ENCODE data around the gene TSPAN32. TPM values are rescaled to one million over a fixed set of nuclear protein-coding genes. Genes with fewer than 3 reads are reported as not detected.
A peak's percentile ranks its signal among the peaks of the same experiment; 100 is the strongest.
"Not testable (repeated sequence)": the region's sequence is repeated elsewhere in the genome, so short reads cannot be mapped to it uniquely, and the experiment has no call there.

TSPAN32 gene
- total RNA-seq, 2 donors from 2014 or later, result 8.6 to 10.2 TPM

- Mint-ChIP-seq H3K4me3 (no peak overlapping the region), H3K36me3 (ENCODE audit: insufficient read depth in 2 of 2) (peaks cover 4 to 5% of the 10 kb centered on the region in 2 donors), H3K4me1 (ENCODE audit: low read depth) (no peaks in the 10 kb centered on the region), H3K27ac (no peak overlapping the region), H3K9me3 (peaks cover 6 to 8% of the 10 kb centered on the region in 2 donors), H3K27me3 (ENCODE audit: low read depth) (peaks cover 10% of the 10 kb centered on the region)
- no peak for DNase-seq
- ATAC-seq (replicated peaks in 1 of 2), result no peak
Measured at GRCh38 chr11:2280208-2280607, 21.6 kb upstream of the TSPAN32 start.

DNA sequence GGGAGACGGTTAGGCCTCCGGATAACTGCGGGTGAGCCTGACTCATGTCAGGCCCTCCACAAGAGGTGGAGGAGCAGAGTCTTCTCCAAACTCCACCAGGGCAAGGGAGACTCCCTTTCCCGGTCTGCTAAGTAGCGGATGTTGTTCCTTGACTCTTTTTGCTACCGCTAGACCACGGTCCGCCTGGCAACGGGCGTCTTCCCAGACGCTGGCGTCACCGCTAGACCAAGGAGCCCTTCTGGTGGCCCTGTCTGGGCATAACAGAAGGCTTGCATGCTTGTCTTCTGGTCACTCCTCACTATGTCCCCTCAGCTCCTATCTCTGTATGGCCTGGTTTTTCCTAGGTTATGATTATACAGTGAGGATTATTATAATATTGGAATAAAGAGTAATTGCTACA lies 15.5 kb upstream of the TSPAN32 start:
- H3K4me3 Mint-ChIP-seq; ATAC-seq (replicated peaks in 1 of 2); H3K9me3 Mint-ChIP-seq; H3K27me3 Mint-ChIP-seq (ENCODE audit: low read depth); H3K27ac Mint-ChIP-seq; H3K36me3 Mint-ChIP-seq (ENCODE audit: insufficient read depth in 2 of 2); DNase-seq: not testable (repeated sequence)
- H3K4me1 Mint-ChIP-seq (ENCODE audit: low read depth), result peaks cover 10% of the 10 kb centered on the region

DNA sequence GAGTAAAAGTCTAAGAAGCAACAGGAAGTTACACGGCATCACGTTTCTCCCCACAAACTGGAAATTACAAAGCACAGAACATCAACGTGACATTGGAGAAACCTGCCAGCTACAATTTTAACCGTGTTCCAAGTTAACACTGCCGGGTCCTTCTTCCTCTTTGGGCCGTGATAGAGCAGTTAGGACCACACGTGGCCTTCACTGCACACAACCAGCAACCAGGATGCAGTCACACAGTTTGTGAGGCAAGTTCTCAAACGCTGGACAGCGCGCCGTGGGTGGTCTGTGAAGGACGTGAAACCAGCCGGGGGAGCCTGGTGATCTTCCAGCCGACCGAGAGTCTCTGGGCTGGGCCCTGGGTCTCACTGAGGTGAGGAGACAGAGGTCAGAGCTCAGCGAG lies 14.7 kb upstream of the TSPAN32 start:
- H3K4me1 Mint-ChIP-seq (ENCODE audit: low read depth), result peaks cover 10% of the 10 kb centered on the region

DNA sequence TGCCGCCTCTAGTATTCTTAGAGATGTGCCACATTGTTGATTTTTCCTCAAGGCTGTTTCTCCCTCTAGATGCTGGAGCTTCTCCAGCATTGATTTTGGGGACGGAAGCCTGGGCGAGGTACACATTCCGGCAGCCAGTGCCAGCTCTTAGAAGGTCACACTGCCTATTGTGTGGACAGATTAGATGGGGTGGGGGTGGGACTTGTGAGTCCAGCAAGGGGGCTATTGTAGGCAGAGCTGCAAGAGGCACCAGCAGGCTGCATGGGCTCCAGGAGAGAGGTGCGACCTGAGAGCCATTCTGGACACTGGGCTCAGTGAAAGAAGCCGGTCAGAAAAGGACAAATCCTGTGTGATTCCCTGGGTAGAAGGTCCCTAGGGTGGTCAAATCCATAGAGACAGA lies 12.5 kb upstream of the TSPAN32 start:
- ATAC-seq (replicated peaks in 1 of 2) (no peak), DNase-seq (no peak)
- Mint-ChIP-seq H3K4me3 (no peak overlapping the region), H3K27ac (no peak overlapping the region), H3K36me3 (ENCODE audit: insufficient read depth in 2 of 2) (no peaks in the 10 kb centered on the region), H3K4me1 (ENCODE audit: low read depth) (peaks cover 15% of the 10 kb centered on the region), H3K9me3 (no peaks in the 10 kb centered on the region), H3K27me3 (ENCODE audit: low read depth) (no peaks in the 10 kb centered on the region)

More for the DNA sequence above, 14.7 kb upstream of the TSPAN32 start:
- ATAC-seq (replicated peaks in 1 of 2) (peak in 1 of 2 donors; percentile 41), DNase-seq (no peak)
- Mint-ChIP-seq H3K4me3 (peak overlapping the region in 1 of 2 donors; percentile 43), H3K27ac (peak overlapping the region; percentile 35), H3K36me3 (ENCODE audit: insufficient read depth in 2 of 2) (no peaks in the 10 kb centered on the region), H3K27me3 (ENCODE audit: low read depth) (no peaks in the 10 kb centered on the region), H3K9me3 (peaks cover 1 to 2% of the 10 kb centered on the region in 2 donors)

- Mint-ChIP-seq H3K27me3 (ENCODE audit: low read depth) (no peaks in the 10 kb centered on the region), H3K27ac (no peak overlapping the region), H3K9me3 (no peaks in the 10 kb centered on the region), H3K4me3 (no peak overlapping the region), H3K36me3 (ENCODE audit: insufficient read depth in 2 of 2) (no peaks in the 10 kb centered on the region), H3K4me1 (ENCODE audit: low read depth) (peaks cover 20% of the 10 kb centered on the region)
- ATAC-seq (replicated peaks in 1 of 2) (no peak), DNase-seq (no peak)
Measured at GRCh38 chr11:2289859-2290258, 12.0 kb upstream of the TSPAN32 start.

DNA sequence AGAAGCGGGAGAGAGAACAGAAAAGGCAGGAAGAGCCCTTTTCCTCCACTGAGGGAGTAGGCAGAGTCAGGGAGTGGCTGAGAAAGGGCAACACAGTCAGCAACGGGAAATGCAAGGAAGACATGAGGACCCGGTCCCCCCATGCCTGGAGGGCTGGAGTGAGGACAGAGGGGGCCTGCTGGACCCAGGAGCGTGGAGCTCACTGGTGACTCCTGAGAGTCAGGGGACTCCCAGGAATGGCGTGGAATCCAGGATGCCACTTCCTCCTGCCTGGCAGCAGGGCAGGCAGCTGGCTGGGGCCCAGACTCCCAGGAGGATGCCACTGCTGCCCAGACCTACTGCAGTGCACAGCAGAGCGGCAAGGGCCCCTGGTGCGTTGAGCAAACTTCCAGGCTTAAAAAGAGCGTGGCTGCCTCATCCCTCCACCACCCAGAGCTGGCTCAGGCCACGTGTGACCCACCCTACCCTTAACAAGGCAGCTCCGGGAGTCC lies 11.4 kb upstream of the TSPAN32 start:
- Mint-ChIP-seq H3K27ac (no peak overlapping the region), H3K4me3 (no peak overlapping the region), H3K27me3 (ENCODE audit: low read depth) (no peaks in the 10 kb centered on the region), H3K4me1 (ENCODE audit: low read depth) (peaks cover 25% of the 10 kb centered on the region), H3K9me3 (no peaks in the 10 kb centered on the region), H3K36me3 (ENCODE audit: insufficient read depth in 2 of 2) (no peaks in the 10 kb centered on the region)
- DNase-seq, result no peak
- ATAC-seq (replicated peaks in 1 of 2), result no peak

GRCh38 chr11:2293531-2293971 lies 8.3 kb upstream of the TSPAN32 start:
- no peaks in the 10 kb centered on the region for H3K36me3 Mint-ChIP-seq (ENCODE audit: insufficient read depth in 2 of 2)
- H3K27me3 Mint-ChIP-seq (ENCODE audit: low read depth), result no peaks in the 10 kb centered on the region
- H3K9me3 Mint-ChIP-seq, result no peaks in the 10 kb centered on the region
- H3K27ac Mint-ChIP-seq, result no peak overlapping the region
- ATAC-seq (replicated peaks in 1 of 2) (no peak), DNase-seq (no peak)
- H3K4me1 Mint-ChIP-seq (ENCODE audit: low read depth), result peaks cover 15% of the 10 kb centered on the region
- H3K4me3 Mint-ChIP-seq, result no peak overlapping the region

GRCh38 chr11:2293984-2294925 lies 7.6 kb upstream of the TSPAN32 start:
- peaks cover 16% of the 10 kb centered on the region for H3K4me1 Mint-ChIP-seq (ENCODE audit: low read depth)
- H3K36me3 Mint-ChIP-seq (ENCODE audit: insufficient read depth in 2 of 2), result no peaks in the 10 kb centered on the region
- no peaks in the 10 kb centered on the region for H3K9me3 Mint-ChIP-seq
- no peak overlapping the region for H3K27ac Mint-ChIP-seq
- DNase-seq, result no peak
- no peaks in the 10 kb centered on the region for H3K27me3 Mint-ChIP-seq (ENCODE audit: low read depth)
- ATAC-seq (replicated peaks in 1 of 2), result no peak
- no peak overlapping the region for H3K4me3 Mint-ChIP-seq

GRCh38 chr11:2294926-2295290 lies 6.9 kb upstream of the TSPAN32 start:
- Mint-ChIP-seq H3K27ac (no peak overlapping the region), H3K9me3 (no peaks in the 10 kb centered on the region), H3K4me1 (ENCODE audit: low read depth) (peaks cover 22% of the 10 kb centered on the region), H3K36me3 (ENCODE audit: insufficient read depth in 2 of 2) (no peaks in the 10 kb centered on the region), H3K27me3 (ENCODE audit: low read depth) (no peaks in the 10 kb centered on the region), H3K4me3 (no peak overlapping the region)
- no peak for ATAC-seq (replicated peaks in 1 of 2)
- no peak for DNase-seq

GRCh38 chr11:2295971-2296912 lies 5.6 kb upstream of the TSPAN32 start:
- no peak overlapping the region for H3K27ac Mint-ChIP-seq
- no peak overlapping the region for H3K4me3 Mint-ChIP-seq
- H3K4me1 Mint-ChIP-seq (ENCODE audit: low read depth), result peaks cover 27% of the 10 kb centered on the region
- DNase-seq, result no peak
- ATAC-seq (replicated peaks in 1 of 2), result no peak
- no peaks in the 10 kb centered on the region for H3K36me3 Mint-ChIP-seq (ENCODE audit: insufficient read depth in 2 of 2)
- H3K9me3 Mint-ChIP-seq, result no peaks in the 10 kb centered on the region
- H3K27me3 Mint-ChIP-seq (ENCODE audit: low read depth), result no peaks in the 10 kb centered on the region

DNA sequence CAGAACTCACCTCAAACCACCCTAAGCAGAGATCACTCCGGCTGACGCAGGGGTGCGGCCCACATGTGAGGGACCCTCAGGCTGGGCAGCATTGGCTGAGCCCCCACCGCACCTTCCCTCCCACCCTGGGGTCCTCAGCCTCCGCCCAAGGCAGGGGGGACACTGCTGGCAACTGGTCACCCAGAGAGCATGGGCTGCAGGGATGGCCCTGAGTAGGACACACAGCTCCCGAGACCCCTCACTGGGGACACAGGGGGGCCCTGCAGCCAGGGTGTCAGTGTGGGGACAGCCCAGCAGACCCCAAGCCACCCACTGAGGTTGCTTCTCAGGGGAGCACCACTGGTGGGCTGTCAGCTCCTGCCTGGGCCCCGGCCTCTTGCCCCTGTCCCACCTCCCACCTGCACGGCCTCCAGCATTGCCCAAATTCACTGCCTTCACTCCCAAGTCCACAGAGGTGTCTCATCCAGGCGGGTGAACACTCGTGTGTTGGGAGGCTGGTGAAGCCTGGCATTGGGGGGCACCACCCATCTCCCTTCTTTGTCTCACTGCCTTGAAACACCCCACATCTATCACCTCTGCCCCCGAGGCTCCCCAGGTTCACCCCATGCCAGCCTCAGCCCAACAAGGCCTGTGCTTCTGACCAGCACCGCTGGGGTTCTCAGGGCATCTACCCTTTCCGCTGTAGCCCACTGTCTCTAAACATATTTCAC lies 4.7 kb upstream of the TSPAN32 start:
- no peak for DNase-seq
- no peak for ATAC-seq (replicated peaks in 1 of 2)
- Mint-ChIP-seq H3K4me1 (ENCODE audit: low read depth) (peaks cover 27% of the 10 kb centered on the region), H3K36me3 (ENCODE audit: insufficient read depth in 2 of 2) (peaks cover 0 to 2% of the 10 kb centered on the region in 2 donors), H3K4me3 (no peak overlapping the region), H3K9me3 (no peaks in the 10 kb centered on the region), H3K27me3 (ENCODE audit: low read depth) (no peaks in the 10 kb centered on the region), H3K27ac (no peak overlapping the region)

- H3K4me3 Mint-ChIP-seq, result no peak overlapping the region
- H3K4me1 Mint-ChIP-seq (ENCODE audit: low read depth), result peaks cover 29% of the 10 kb centered on the region
- DNase-seq, result no peak
- H3K36me3 Mint-ChIP-seq (ENCODE audit: insufficient read depth in 2 of 2), result peaks cover 0 to 2% of the 10 kb centered on the region in 2 donors
- H3K27me3 Mint-ChIP-seq (ENCODE audit: low read depth), result no peaks in the 10 kb centered on the region
- ATAC-seq (replicated peaks in 1 of 2), result no peak
- no peaks in the 10 kb centered on the region for H3K9me3 Mint-ChIP-seq
- no peak overlapping the region for H3K27ac Mint-ChIP-seq
Measured at GRCh38 chr11:2297623-2298030, 4.2 kb upstream of the TSPAN32 start.

Data from activated T-cell treated with anti-CD3 and anti-CD28 coated beads, Interleukin-2, amount 50 U/mL, for 72 hours (primary cell).